Measurements from ENCODE around the gene SLC25A11. TPM values are rescaled to one million over a fixed set of nuclear protein-coding genes. Genes with fewer than 3 reads are reported as not detected.

SLC25A11 gene
- total and polyA plus RNA-seq, 4 donors: 28.5 to 54.1 (median 46.0) TPM

DNA sequence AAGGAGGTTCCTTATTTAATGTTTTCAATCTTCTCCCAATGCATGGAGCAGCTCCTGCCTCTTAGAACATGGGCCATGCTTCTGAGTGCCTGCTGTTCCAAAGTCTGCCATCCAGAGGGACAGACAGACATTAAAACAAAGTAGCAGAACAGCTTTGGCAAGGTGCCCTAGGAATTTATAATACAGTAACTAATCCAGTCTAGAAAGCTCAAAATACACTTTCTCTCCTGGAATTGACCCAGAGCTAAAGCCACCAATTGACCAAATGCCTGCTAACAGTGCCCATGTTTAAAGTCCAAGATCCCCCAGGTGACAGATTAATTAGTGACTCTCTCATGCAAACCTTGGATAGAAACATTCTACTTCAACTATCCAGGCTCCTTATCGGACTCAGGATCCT is 25.9 kb downstream of the SLC25A11 start:
- no peak for DNase-seq (ENCODE audit: low spot score)
- Histone ChIP-seq H3K27me3 (ENCODE audit: control insufficient read depth in 4 of 4, insufficient read depth in 4 of 4, low read length in 3 of 4) (no peaks in the 10 kb centered on the region), H3K9ac (ENCODE audit: low read depth in 1 of 2, low read length in 2 of 2) (peak overlapping the region in 1 of 2 donors; percentile 2), H3K4me3 (ENCODE audit: low read depth in 1 of 3, low read length in 3 of 3) (no peak overlapping the region), H3K27ac (ENCODE audit: low read depth in 1 of 2, low read length in 2 of 2) (peak overlapping the region; percentile 6 to 32), H3K36me3 (ENCODE audit: control insufficient read depth in 4 of 4, insufficient read depth in 3 of 4, low read depth in 1 of 4, low read length in 3 of 4) (no peaks in the 10 kb centered on the region), H3K9me3 (ENCODE audit: control insufficient read depth in 4 of 4, low read length in 3 of 4) (no peaks in the 10 kb centered on the region), H3K4me1 (ENCODE audit: control insufficient read depth in 4 of 4, insufficient read depth in 4 of 4, low read length in 3 of 4) (peaks cover 3 to 22% (median 11%) of the 10 kb centered on the region in 4 donors)
- 35% methylated on average over 1 of the region's 1 CpG for WGBS
- peak; percentile 91 to 92 for TF ChIP-seq HNF4A (conservative IDR thresholded peaks at IDR 0.05)
- TF ChIP-seq JUND (IDR thresholded peaks at IDR 0.05): peak in 1 of 2 donors; percentile 33
- peak; percentile 93 for TF ChIP-seq SP1 (IDR thresholded peaks at IDR 0.05)
- TF ChIP-seq EGR1 (IDR thresholded peaks at IDR 0.05; ENCODE audit: low read depth in 2 of 2): no peak
- TF ChIP-seq NR2F2 (IDR thresholded peaks at IDR 0.05): no peak
- TF ChIP-seq RAD21 (IDR thresholded peaks at IDR 0.05): no peak
- peak in 1 of 2 donors; percentile 57 for TF ChIP-seq RXRA (IDR thresholded peaks at IDR 0.05)
- TF ChIP-seq, protein P1, sequence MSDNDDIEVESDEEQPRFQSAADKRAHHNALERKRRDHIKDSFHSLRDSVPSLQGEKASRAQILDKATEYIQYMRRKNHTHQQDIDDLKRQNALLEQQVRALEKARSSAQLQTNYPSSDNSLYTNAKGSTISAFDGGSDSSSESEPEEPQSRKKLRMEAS (IDR thresholded peaks at IDR 0.05): no peak
- no peak for TF ChIP-seq FOXA2 (IDR thresholded peaks at IDR 0.05)
- peak; percentile 13 to 21 for TF ChIP-seq GABPA (IDR thresholded peaks at IDR 0.05 in 1 of 2, conservative IDR thresholded peaks at IDR 0.05 in 1 of 2)
- TF ChIP-seq, protein P2, sequence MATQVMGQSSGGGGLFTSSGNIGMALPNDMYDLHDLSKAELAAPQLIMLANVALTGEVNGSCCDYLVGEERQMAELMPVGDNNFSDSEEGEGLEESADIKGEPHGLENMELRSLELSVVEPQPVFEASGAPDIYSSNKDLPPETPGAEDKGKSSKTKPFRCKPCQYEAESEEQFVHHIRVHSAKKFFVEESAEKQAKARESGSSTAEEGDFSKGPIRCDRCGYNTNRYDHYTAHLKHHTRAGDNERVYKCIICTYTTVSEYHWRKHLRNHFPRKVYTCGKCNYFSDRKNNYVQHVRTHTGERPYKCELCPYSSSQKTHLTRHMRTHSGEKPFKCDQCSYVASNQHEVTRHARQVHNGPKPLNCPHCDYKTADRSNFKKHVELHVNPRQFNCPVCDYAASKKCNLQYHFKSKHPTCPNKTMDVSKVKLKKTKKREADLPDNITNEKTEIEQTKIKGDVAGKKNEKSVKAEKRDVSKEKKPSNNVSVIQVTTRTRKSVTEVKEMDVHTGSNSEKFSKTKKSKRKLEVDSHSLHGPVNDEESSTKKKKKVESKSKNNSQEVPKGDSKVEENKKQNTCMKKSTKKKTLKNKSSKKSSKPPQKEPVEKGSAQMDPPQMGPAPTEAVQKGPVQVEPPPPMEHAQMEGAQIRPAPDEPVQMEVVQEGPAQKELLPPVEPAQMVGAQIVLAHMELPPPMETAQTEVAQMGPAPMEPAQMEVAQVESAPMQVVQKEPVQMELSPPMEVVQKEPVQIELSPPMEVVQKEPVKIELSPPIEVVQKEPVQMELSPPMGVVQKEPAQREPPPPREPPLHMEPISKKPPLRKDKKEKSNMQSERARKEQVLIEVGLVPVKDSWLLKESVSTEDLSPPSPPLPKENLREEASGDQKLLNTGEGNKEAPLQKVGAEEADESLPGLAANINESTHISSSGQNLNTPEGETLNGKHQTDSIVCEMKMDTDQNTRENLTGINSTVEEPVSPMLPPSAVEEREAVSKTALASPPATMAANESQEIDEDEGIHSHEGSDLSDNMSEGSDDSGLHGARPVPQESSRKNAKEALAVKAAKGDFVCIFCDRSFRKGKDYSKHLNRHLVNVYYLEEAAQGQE (IDR thresholded peaks at IDR 0.05): peak; percentile 22
- TF ChIP-seq, protein P3, sequence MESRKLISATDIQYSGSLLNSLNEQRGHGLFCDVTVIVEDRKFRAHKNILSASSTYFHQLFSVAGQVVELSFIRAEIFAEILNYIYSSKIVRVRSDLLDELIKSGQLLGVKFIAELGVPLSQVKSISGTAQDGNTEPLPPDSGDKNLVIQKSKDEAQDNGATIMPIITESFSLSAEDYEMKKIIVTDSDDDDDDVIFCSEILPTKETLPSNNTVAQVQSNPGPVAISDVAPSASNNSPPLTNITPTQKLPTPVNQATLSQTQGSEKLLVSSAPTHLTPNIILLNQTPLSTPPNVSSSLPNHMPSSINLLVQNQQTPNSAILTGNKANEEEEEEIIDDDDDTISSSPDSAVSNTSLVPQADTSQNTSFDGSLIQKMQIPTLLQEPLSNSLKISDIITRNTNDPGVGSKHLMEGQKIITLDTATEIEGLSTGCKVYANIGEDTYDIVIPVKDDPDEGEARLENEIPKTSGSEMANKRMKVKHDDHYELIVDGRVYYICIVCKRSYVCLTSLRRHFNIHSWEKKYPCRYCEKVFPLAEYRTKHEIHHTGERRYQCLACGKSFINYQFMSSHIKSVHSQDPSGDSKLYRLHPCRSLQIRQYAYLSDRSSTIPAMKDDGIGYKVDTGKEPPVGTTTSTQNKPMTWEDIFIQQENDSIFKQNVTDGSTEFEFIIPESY (IDR thresholded peaks at IDR 0.05): peak; percentile 64
- peak; percentile 53 for TF ChIP-seq YY1 (IDR thresholded peaks at IDR 0.05)
- TF ChIP-seq, protein P4, sequence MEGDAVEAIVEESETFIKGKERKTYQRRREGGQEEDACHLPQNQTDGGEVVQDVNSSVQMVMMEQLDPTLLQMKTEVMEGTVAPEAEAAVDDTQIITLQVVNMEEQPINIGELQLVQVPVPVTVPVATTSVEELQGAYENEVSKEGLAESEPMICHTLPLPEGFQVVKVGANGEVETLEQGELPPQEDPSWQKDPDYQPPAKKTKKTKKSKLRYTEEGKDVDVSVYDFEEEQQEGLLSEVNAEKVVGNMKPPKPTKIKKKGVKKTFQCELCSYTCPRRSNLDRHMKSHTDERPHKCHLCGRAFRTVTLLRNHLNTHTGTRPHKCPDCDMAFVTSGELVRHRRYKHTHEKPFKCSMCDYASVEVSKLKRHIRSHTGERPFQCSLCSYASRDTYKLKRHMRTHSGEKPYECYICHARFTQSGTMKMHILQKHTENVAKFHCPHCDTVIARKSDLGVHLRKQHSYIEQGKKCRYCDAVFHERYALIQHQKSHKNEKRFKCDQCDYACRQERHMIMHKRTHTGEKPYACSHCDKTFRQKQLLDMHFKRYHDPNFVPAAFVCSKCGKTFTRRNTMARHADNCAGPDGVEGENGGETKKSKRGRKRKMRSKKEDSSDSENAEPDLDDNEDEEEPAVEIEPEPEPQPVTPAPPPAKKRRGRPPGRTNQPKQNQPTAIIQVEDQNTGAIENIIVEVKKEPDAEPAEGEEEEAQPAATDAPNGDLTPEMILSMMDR (IDR thresholded peaks at IDR 0.05; ENCODE audit: low read depth, low read length, missing input control): no peak
- TF ChIP-seq HNF4G (IDR thresholded peaks at IDR 0.05): peak; percentile 74

Data from liver (tissue), 9 donors.